ENCODE measurements around the gene RNU5B-1.

DNA sequence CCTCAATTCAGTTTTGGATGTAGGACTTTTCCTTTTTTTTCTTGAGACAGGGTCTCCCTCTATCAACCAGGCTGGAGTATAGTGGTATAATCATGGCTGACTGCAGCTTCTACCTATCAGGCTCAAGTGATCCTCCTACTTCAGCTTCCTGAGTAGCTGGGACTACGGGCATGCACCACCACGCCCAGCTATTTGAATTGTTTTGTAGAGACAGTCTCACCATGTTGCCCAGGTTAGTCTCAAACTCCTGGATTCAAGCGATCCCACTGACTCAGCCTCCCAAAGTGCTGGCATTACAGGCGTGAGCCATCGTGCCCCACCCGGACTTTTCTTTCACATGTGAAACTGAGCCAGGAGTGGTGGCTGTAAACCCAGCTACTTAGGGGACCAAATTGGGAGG, 3.5 kb downstream of the RNU5B-1 start:
- TF ChIP-seq CTCF (IDR thresholded peaks at IDR 0.05) (no peak), EZH2 (IDR thresholded peaks at IDR 0.05) (no peak)

Data from neural progenitor cell (in vitro differentiated cells).